ENCODE results near the gene SLFN11. TPM values are rescaled to one million over a fixed set of nuclear protein-coding genes. Genes with fewer than 3 reads are reported as not detected.

SLFN11 gene
- total RNA-seq, 1 experiment from 2014 or later: 0.90 TPM

GRCh38 chr17:35373984-35374765 is 754 bp upstream of the SLFN11 start:
- DNase-seq: peak; percentile 58
- H3K9ac ChIP-seq (ENCODE audit: extremely low read depth, insufficient read length, low read length): no peak overlapping the region
- H3K27me3 Mint-ChIP-seq (ENCODE audit: low read depth): peaks cover 86% of the 10 kb centered on the region

More at GRCh38 chr17:35373984-35374765, 754 bp upstream of the SLFN11 start:
- no peak overlapping the region for H4K91ac ChIP-seq (ENCODE audit: insufficient read length, low read depth, low read length)
- no peak for TF ChIP-seq CTCF (conservative IDR thresholded peaks at IDR 0.05)
- H4K8ac ChIP-seq (replicated peaks; ENCODE audit: insufficient read length, low read depth, low read length): no peak overlapping the region
- H2AK5ac ChIP-seq (ENCODE audit: insufficient read length, low read length): no peak overlapping the region
- no peak overlapping the region for H2AFZ ChIP-seq (ENCODE audit: low read length)
- H3K4me2 ChIP-seq (ENCODE audit: insufficient read depth, insufficient read length, low read length): peak overlapping the region; percentile 79
- H3K18ac ChIP-seq (ENCODE audit: insufficient read length, low read depth, low read length): no peak overlapping the region
- H2BK120ac ChIP-seq (ENCODE audit: low read depth, low read length, poor library complexity, severe bottlenecking): no peak overlapping the region
- H3K23me2 ChIP-seq (ENCODE audit: insufficient read length, low read depth, low read length, poor library complexity, severe bottlenecking): peaks cover 11% of the 10 kb centered on the region
- H3K36me3 Mint-ChIP-seq (ENCODE audit: insufficient read depth in 1 of 3, low read depth in 3 of 3): no peaks in the 10 kb centered on the region; a peak in 1 of 7 replicates
- H3K4ac ChIP-seq (ENCODE audit: low read depth, low read length): no peak overlapping the region
- no peak overlapping the region for H2BK15ac ChIP-seq (ENCODE audit: low read depth, low read length)
- no CpG with 5 or more reads among the region's 47 CpGs for WGBS (ENCODE audit: extremely low coverage, insufficient read length, low lambda C conversion rate)
- H3K79me2 ChIP-seq (ENCODE audit: insufficient read depth, low read length): no peaks in the 10 kb centered on the region
- peaks cover 6 to 11% of the 10 kb centered on the region in 2 experiments for H3K4me1 Mint-ChIP-seq
- H3K79me1 ChIP-seq (ENCODE audit: insufficient read depth, low read depth, low read length, poor library complexity, severe bottlenecking): no peaks in the 10 kb centered on the region
- H3K4me1 ChIP-seq (ENCODE audit: insufficient read depth, low read length): no peaks in the 10 kb centered on the region
- H3K4me3 Mint-ChIP-seq: peak overlapping the region; percentile 64 to 86
- no peak overlapping the region for H3K23ac ChIP-seq (ENCODE audit: insufficient read length, low read depth, low read length)
- no peak overlapping the region for H3K27ac ChIP-seq (ENCODE audit: insufficient read length, low read depth, low read length)
- no peak overlapping the region for H4K5ac ChIP-seq (ENCODE audit: insufficient read length, low read depth, low read length)
- H3K9me3 ChIP-seq (ENCODE audit: control insufficient read depth, low read depth, low read length): no peaks in the 10 kb centered on the region
- peaks cover 8 to 9% of the 10 kb centered on the region in 2 experiments; a peak in 4 of 5 replicates for H3K9me3 Mint-ChIP-seq
- H2BK20ac ChIP-seq (ENCODE audit: low read depth, low read length, poor library complexity, severe bottlenecking): no peak overlapping the region
- no peaks in the 10 kb centered on the region for H4K20me1 ChIP-seq (ENCODE audit: control insufficient read depth, insufficient read depth, insufficient read length)
- H3K14ac ChIP-seq (ENCODE audit: insufficient read depth, low read length): no peak overlapping the region
- H3K27me3 ChIP-seq (ENCODE audit: insufficient read depth, low read length): peaks cover 37% of the 10 kb centered on the region
- H2BK5ac ChIP-seq (ENCODE audit: insufficient read length, low read length): no peak overlapping the region
- H3T11ph ChIP-seq (ENCODE audit: low read length): no peak overlapping the region
- no peak overlapping the region for H3K27ac Mint-ChIP-seq
- no peak overlapping the region for H2BK12ac ChIP-seq (ENCODE audit: insufficient read length, low read depth, low read length)
- H3K56ac ChIP-seq (ENCODE audit: insufficient read length, low read depth, low read length): no peak overlapping the region

All from H9 (cell line).